ENCODE results near the gene GJA3. TPM values are rescaled to one million over a fixed set of nuclear protein-coding genes. Genes with fewer than 3 reads are reported as not detected.

The GJA3 gene
- total RNA-seq, 2 donors from 2014 or later, result 0.59 to 5.2 TPM

- H3K9me3 ChIP-seq, result no peaks in the 10 kb centered on the region
- H3K27me3 ChIP-seq (replicated peaks; ENCODE audit: insufficient read depth), result peaks cover 11% of the 10 kb centered on the region
- 100% methylated on average over 1 of the region's 1 CpG for WGBS
- H3K27ac ChIP-seq, result no peak overlapping the region
- no peak overlapping the region for H3K4me3 ChIP-seq
- intact Hi-C loops (cut with DNase I), result no loop called here
- DNase-seq (ENCODE audit: low spot score), result no peak
- TF ChIP-seq CTCF (IDR thresholded peaks at IDR 0.05) (no peak), POLR2AphosphoS5 (IDR thresholded peaks at IDR 0.05) (no peak), POLR2A (IDR thresholded peaks at IDR 0.05) (no peak)
- H3K4me1 ChIP-seq (replicated peaks), result no peaks in the 10 kb centered on the region
- no peaks in the 10 kb centered on the region for H3K36me3 ChIP-seq
Observed at GRCh38 chr13:20146381-20146780, 14.5 kb downstream of the GJA3 start.

- H3K36me3 ChIP-seq, result no peaks in the 10 kb centered on the region
- WGBS, result 83% methylated on average over 7 of the region's 7 CpGs
- H3K9me3 ChIP-seq, result no peaks in the 10 kb centered on the region
- no peak for TF ChIP-seq POLR2A (IDR thresholded peaks at IDR 0.05)
- TF ChIP-seq CTCF (IDR thresholded peaks at IDR 0.05), result no peak
- no peak for TF ChIP-seq POLR2AphosphoS5 (IDR thresholded peaks at IDR 0.05)
- no peaks in the 10 kb centered on the region for H3K4me1 ChIP-seq (replicated peaks)
- H3K27ac ChIP-seq, result no peak overlapping the region
- intact Hi-C loops (cut with DNase I), result no loop called here
- DNase-seq (ENCODE audit: low spot score), result no peak
- peaks cover 11% of the 10 kb centered on the region for H3K27me3 ChIP-seq (replicated peaks; ENCODE audit: insufficient read depth)
- H3K4me3 ChIP-seq, result no peak overlapping the region
Observed at GRCh38 chr13:20145521-20145920, 15.3 kb downstream of the GJA3 start.

GRCh38 chr13:20144141-20144850, 16.6 kb downstream of the GJA3 start:
- TF ChIP-seq POLR2AphosphoS5 (IDR thresholded peaks at IDR 0.05) (no peak), CTCF (IDR thresholded peaks at IDR 0.05) (no peak), POLR2A (IDR thresholded peaks at IDR 0.05) (no peak)
- no peaks in the 10 kb centered on the region for H3K36me3 ChIP-seq
- no peaks in the 10 kb centered on the region for H3K9me3 ChIP-seq
- intact Hi-C loops (cut with DNase I), result no loop called here
- H3K4me3 ChIP-seq, result no peak overlapping the region
- DNase-seq (ENCODE audit: low spot score), result no peak
- H3K4me1 ChIP-seq (replicated peaks), result no peaks in the 10 kb centered on the region
- 82% methylated on average over 12 of the region's 12 CpGs for WGBS
- peaks cover 11% of the 10 kb centered on the region for H3K27me3 ChIP-seq (replicated peaks; ENCODE audit: insufficient read depth)
- no peak overlapping the region for H3K27ac ChIP-seq

- H3K27ac ChIP-seq, result no peak overlapping the region
- TF ChIP-seq POLR2A (IDR thresholded peaks at IDR 0.05), result no peak
- TF ChIP-seq CTCF (IDR thresholded peaks at IDR 0.05), result no peak
- TF ChIP-seq POLR2AphosphoS5 (IDR thresholded peaks at IDR 0.05), result no peak
- WGBS, result 80% methylated on average over 30 of the region's 30 CpGs
- DNase-seq (ENCODE audit: low spot score), result no peak
- intact Hi-C loops (cut with DNase I), result no loop called here
- H3K9me3 ChIP-seq, result no peaks in the 10 kb centered on the region
- no peaks in the 10 kb centered on the region for H3K4me1 ChIP-seq (replicated peaks)
- peaks cover 11% of the 10 kb centered on the region for H3K27me3 ChIP-seq (replicated peaks; ENCODE audit: insufficient read depth)
- H3K36me3 ChIP-seq, result no peaks in the 10 kb centered on the region
- H3K4me3 ChIP-seq, result no peak overlapping the region
Observed at GRCh38 chr13:20142927-20143480, 17.8 kb downstream of the GJA3 start.
